SHP77 (cell line): ENCODE data around the gene AGPS.
"Not testable (repeated sequence)": the region's sequence is repeated elsewhere in the genome, so short reads cannot be mapped to it uniquely, and the experiment has no call there.

Experiments used
- DNase-seq, 2 experiments: peaks; one replicate each; lab custom pipeline; 2025; lab: John Stamatoyannopoulos, UW

The AGPS gene

DNA sequence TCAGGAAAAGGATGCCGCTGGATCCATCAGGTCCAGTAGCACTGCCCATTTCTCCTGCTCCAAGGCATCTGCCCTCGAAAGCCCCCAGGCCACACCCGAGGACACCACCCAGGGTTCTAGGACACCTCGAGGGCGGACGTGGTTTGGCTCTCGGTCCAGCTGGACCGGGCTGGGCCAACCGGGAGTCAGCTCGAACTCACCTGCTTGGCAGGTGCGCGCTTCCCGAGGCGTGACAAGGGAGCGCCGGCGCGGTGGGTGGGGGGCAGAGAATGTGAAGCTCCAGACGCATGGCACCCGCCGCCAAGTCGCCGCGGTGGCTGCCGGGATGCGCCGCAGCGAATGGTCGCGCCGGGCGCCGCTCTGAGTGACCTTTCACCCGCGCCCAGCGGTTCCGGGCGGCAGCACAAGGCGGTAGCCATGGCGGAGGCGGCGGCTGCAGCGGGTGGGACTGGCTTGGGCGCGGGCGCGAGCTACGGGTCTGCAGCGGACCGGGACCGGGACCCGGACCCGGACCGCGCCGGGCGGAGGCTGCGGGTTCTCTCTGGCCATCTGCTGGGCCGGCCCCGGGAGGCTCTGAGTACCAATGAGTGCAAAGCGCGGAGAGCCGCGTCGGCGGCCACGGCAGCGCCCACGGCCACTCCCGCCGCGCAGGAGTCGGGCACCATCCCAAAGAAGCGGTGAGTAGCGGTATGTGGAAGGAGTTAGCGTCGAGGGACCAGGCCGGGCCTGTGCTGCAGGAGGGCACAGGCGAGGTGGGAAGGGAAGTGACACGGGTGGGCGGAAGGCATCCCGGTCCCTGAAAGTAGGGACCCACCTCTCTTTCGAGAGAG, at the start of gene AGPS:
Gene AGPS, plus strand, starts transcription at position 401 of the 830 bp plus-strand sequence. Its CDS starts 17 bp downstream, at position 418.
- DNase-seq, result peak; percentile 2 to 58

GRCh38 chr2:177343773-177344172, 48.8 kb upstream of the AGPS start:
- DNase-seq, result no peak

- DNase-seq, result no peak
These were observed 48.3 kb upstream of the AGPS start for GRCh38 chr2:177344316-177344715.

- DNase-seq, result no peak
These were observed 46.4 kb upstream of the AGPS start for GRCh38 chr2:177346192-177346591.

- no peak for DNase-seq
These were observed 45.0 kb upstream of the AGPS start for GRCh38 chr2:177347570-177347969.

GRCh38 chr2:177348118-177348654, 44.4 kb upstream of the AGPS start:
- DNase-seq, result no peak

- DNase-seq, result no peak
These were observed 43.6 kb upstream of the AGPS start for GRCh38 chr2:177348733-177349693.

DNA sequence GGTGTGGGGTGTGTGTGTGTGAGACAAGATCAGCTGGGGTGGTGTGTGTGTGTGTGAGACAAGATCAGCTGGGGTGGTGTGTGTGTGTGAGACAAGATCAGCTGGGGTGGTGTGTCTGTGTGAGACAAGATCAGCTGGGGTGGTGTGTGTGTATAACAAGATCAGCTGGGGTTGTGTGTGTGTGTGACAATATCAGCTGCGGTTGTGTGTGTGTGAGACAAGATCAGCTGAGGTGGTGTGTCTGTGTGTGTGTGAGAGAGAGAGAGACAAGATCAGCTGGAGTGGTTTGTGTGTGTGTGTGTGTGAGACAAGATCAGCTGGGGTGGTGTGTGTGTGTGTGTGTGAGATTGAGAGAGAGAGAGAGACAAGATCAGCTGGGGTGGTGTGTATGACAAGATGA, 41.9 kb upstream of the AGPS start:
- DNase-seq, result not testable (repeated sequence)

GRCh38 chr2:177351121-177351520, 41.5 kb upstream of the AGPS start:
- DNase-seq, result not testable (repeated sequence)

GRCh38 chr2:177352441-177353186, 40.0 kb upstream of the AGPS start:
- no peak for DNase-seq

DNA sequence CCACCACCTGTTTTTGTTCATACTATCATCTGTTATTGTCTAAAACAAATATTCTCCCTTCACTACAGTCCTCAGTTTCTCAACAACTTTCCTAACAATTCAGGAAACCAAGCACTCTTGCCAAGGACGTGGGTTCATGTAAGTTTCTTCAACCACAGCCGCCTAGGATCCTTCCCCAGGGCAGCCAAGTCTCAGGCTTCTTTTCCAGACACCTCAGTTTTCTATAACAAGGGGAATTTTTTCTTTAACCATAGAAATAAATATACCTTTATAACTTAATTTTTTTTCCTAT, 39.4 kb upstream of the AGPS start:
- DNase-seq, result no peak

GRCh38 chr2:177354541-177354940, 38.0 kb upstream of the AGPS start:
- not testable (repeated sequence) for DNase-seq

GRCh38 chr2:177355874-177356273, 36.7 kb upstream of the AGPS start:
- no peak for DNase-seq

GRCh38 chr2:177359836-177360595, 32.6 kb upstream of the AGPS start:
- no peak for DNase-seq

DNA sequence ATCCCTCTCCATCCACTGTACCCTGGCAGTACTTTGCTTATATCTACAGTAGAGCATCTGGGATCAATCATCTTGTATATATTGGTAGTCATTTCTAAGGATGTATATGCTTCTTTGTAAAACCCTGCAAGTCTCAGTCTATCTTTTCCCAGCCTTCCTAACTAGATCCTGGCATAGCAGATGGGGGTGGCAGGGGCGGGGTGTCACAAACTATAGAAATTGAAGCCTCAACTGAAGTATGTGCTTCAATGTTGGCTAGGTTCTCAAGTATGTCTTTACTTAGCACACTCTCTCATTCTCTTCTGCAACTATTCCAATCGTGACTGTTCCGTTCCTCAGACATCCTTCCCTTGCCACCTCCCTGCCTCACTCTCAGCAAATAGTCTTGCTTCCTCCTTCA, 30.1 kb upstream of the AGPS start:
- DNase-seq, result no peak

GRCh38 chr2:177363332-177363731, 29.2 kb upstream of the AGPS start:
- DNase-seq, result no peak

GRCh38 chr2:177365764-177366163, 26.8 kb upstream of the AGPS start:
- DNase-seq, result not testable (repeated sequence)

DNA sequence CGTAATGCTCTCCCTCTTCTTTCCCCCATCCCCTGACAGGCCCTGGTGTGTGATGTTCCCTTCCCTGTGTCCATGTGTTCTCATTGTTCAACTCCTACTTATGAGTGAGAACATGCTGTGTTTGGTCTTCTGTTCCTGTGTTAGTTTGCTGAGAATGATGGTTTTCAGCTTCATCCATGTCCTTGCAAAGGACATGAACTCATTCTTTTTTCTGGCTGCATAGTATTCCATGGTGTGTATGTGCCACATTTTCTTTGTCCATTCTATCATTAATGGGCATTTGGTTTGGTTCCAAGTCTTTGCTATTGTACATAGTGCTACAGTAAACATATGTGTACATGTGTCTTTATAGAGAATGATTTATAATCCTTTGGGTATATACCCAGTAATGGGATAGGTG, 24.6 kb upstream of the AGPS start:
- not testable (repeated sequence) for DNase-seq

DNA sequence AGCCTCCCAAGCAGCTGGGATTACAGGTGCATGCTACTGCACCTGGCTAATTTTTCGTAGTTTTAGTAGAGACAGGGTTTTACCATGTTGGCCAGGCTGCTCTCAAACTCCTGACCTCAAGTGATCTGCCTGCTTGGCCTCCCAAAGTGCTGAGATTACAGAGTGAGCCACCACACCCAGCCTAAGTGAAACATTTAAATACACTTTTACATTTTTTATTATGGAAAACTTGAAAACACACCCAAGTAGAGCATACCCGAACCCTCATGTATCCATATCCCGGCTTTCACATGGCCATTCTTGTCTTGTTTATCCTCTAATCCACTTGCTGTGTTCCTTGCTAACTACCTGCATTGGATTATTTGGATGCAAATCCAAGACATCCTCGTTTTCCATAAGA, 13.2 kb upstream of the AGPS start:
- no peak for DNase-seq

DNA sequence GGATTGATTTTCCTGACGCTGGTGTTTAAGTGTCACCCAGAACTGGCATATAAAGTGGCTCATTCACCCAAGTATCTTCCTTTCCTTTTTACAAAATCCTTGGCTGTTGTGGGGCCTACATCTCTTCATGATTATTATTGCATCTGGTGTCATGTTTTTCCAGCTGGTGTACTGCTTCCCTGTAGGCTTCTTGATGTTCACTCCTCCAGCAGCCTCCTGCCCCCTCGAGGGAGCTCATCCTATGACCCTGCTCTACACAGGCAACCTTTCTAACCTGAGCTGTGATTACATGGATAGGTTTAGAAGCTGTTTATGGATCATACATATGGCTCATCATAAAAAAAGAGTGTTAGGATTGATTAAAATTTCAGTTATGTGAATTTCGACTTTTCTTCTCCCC, 12.4 kb upstream of the AGPS start:
- no peak for DNase-seq

GRCh38 chr2:177383935-177384334, 8.6 kb upstream of the AGPS start:
- DNase-seq, result no peak
